BE2C (cell line): ENCODE data around the gene SAP30L.

ENCODE experiments used
- DNase-seq: peaks from one replicate; pipeline ENCODE4 v3.0.0-alpha.2; 2020
- H3K27me3 ChIP-seq: fragments of 250-450 bp; sonication (Bioruptor Pico); 2 replicates; pipeline ENCODE4 v1.5.1; 2020; ENCODE audit warnings: mild to moderate bottlenecking
- H3K36me3 ChIP-seq: fragments of 250-450 bp; sonication (Bioruptor Pico); 2 replicates; pipeline ENCODE4 v1.5.1; 2020; ENCODE audit warnings: mild to moderate bottlenecking
- H3K4me1 ChIP-seq: fragments of 250-450 bp; sonication (Bioruptor Pico); 2 replicates; pipeline ENCODE4 v1.5.1; 2020
- H3K4me3 ChIP-seq: 2 replicates; pipeline ENCODE4 v1.5.1; 2011; ENCODE audit warnings: low read depth, low read length
- H3K9me3 ChIP-seq: fragments of 250-450 bp; sonication (Bioruptor Pico); 2 replicates; pipeline ENCODE4 v1.5.1; 2020
- TF ChIP-seq, protein P1 (sequence below): IDR thresholded peaks from 2 replicates; pipeline ENCODE4 v1.5.1; 2012; ENCODE audit warnings: mild to moderate bottlenecking, low read depth, low read length

The SAP30L gene

GRCh38 chr5:154482528-154483449, 37.0 kb downstream of the SAP30L start:
- TF ChIP-seq, protein P1, sequence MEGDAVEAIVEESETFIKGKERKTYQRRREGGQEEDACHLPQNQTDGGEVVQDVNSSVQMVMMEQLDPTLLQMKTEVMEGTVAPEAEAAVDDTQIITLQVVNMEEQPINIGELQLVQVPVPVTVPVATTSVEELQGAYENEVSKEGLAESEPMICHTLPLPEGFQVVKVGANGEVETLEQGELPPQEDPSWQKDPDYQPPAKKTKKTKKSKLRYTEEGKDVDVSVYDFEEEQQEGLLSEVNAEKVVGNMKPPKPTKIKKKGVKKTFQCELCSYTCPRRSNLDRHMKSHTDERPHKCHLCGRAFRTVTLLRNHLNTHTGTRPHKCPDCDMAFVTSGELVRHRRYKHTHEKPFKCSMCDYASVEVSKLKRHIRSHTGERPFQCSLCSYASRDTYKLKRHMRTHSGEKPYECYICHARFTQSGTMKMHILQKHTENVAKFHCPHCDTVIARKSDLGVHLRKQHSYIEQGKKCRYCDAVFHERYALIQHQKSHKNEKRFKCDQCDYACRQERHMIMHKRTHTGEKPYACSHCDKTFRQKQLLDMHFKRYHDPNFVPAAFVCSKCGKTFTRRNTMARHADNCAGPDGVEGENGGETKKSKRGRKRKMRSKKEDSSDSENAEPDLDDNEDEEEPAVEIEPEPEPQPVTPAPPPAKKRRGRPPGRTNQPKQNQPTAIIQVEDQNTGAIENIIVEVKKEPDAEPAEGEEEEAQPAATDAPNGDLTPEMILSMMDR, result no peak
- no peaks in the 10 kb centered on the region for H3K9me3 ChIP-seq
- no peaks in the 10 kb centered on the region for H3K27me3 ChIP-seq
- H3K4me1 ChIP-seq, result peaks cover 26% of the 10 kb centered on the region
- peaks cover 2% of the 10 kb centered on the region for H3K36me3 ChIP-seq
- peak overlapping the region; percentile 28 for H3K4me3 ChIP-seq
- DNase-seq, result no peak

- TF ChIP-seq, protein P1, result no peak
- Histone ChIP-seq H3K4me1 (peaks cover 28% of the 10 kb centered on the region), H3K9me3 (no peaks in the 10 kb centered on the region), H3K27me3 (no peaks in the 10 kb centered on the region), H3K36me3 (no peaks in the 10 kb centered on the region), H3K4me3 (peak overlapping the region; percentile 55)
- DNase-seq, result no peak
These were observed 38.0 kb downstream of the SAP30L start for GRCh38 chr5:154483654-154484392.

DNA sequence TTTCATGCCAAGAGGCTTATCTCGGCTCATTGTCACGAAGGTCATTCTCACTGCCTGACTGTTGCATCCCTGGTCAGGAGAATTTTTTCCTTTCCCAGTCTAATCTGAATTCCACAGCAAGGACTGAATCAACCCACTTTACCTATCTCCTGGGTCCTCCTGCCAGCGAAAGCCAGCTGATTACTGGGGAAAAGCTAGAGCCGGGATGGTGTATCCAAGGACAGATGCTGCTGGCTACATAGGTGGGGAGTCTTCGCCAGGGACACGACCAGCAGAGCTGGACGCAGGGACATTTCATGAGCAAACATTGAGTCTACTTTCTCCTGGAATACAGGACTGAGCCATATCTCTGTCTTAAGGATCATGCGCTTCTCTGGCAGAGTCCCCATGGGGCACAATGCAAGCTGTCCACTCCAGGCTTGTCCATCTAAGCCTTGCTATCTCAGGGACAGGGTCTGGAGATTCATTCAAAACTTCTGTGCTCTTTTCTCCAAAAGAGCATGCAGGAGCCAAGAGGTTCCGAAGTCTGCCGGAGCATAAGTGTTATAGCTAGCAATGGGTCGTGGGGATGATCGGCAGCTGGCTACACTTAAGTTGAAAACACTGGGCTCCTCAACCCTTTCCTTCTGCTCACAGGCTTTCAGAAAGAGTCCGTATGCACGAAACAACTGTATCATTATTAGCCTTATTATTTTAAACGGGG, 38.7 kb downstream of the SAP30L start:
- H3K9me3 ChIP-seq, result no peaks in the 10 kb centered on the region
- no peaks in the 10 kb centered on the region for H3K36me3 ChIP-seq
- H3K4me3 ChIP-seq, result peak overlapping the region; percentile 55
- no peak for DNase-seq
- TF ChIP-seq, protein P1, result no peak
- no peaks in the 10 kb centered on the region for H3K27me3 ChIP-seq
- H3K4me1 ChIP-seq, result peaks cover 28% of the 10 kb centered on the region

DNA sequence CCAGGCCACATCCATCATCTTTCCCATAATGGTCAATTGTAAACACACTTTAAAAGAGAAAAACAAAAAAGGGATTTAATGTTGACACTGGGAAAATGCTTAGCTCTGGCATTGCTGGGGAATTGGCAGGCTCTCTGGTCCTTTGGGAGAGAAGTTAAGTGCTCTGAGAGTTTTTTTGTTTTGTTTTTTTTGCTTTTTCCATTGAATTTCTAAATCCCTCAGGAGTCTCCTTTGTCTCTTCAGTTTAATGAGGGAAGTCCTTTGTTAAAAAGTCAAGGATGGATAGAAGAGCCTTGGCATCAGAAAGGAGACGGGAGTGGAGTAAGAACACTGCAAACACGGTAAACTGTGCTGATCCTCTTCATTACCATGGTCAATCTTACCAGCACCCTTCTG, 39.3 kb downstream of the SAP30L start:
- no peak for DNase-seq
- Histone ChIP-seq H3K36me3 (no peaks in the 10 kb centered on the region), H3K27me3 (no peaks in the 10 kb centered on the region), H3K4me3 (peak overlapping the region; percentile 55), H3K9me3 (no peaks in the 10 kb centered on the region), H3K4me1 (peaks cover 28% of the 10 kb centered on the region)
- TF ChIP-seq, protein P1, result no peak

- no peaks in the 10 kb centered on the region for H3K27me3 ChIP-seq
- peak; percentile 76 for DNase-seq
- H3K4me1 ChIP-seq, result peaks cover 28% of the 10 kb centered on the region
- TF ChIP-seq, protein P1, result no peak
- H3K9me3 ChIP-seq, result no peaks in the 10 kb centered on the region
- H3K4me3 ChIP-seq, result peak overlapping the region; percentile 55
- no peaks in the 10 kb centered on the region for H3K36me3 ChIP-seq
These were observed 40.1 kb downstream of the SAP30L start for GRCh38 chr5:154485850-154486426.
